ENCODE results near the gene TP53AIP1.

The TP53AIP1 gene

DNA sequence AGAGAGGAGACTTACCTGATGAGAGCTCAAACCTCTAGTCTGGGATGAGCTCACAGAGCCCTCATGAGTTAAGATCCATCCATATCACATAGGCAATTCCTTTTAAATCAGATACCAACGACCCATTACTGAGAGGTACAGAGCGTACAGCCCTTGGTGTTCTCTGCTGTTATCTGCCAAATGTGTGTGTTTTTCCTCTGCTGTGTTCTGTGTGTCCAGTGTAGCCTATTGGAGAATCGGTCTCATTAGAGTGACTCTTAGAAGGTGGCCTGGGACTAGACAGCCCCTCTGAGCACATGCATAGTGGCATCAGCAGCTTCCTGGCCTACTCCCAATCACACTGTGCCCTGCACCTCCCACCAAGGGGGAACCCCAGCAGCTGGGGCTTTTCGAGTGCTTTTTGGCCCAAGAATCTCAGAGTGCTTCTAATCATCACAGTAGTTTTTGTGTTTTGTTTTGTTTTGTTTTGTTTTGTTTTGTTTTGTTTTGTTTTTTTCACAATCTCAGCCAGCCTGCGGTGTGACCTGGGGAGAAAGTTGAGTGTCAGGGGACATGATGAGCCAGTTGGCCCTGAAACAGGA lies 25.4 kb downstream of the TP53AIP1 start:
- Histone ChIP-seq H3K27me3 (replicated peaks) (no peaks in the 10 kb centered on the region), H3K4me3 (ENCODE audit: low read depth, low read length) (no peak overlapping the region), H3K27ac (no peak overlapping the region), H3K36me3 (replicated peaks) (no peaks in the 10 kb centered on the region)
- DNase-seq = no peak
- TF ChIP-seq, protein P1, sequence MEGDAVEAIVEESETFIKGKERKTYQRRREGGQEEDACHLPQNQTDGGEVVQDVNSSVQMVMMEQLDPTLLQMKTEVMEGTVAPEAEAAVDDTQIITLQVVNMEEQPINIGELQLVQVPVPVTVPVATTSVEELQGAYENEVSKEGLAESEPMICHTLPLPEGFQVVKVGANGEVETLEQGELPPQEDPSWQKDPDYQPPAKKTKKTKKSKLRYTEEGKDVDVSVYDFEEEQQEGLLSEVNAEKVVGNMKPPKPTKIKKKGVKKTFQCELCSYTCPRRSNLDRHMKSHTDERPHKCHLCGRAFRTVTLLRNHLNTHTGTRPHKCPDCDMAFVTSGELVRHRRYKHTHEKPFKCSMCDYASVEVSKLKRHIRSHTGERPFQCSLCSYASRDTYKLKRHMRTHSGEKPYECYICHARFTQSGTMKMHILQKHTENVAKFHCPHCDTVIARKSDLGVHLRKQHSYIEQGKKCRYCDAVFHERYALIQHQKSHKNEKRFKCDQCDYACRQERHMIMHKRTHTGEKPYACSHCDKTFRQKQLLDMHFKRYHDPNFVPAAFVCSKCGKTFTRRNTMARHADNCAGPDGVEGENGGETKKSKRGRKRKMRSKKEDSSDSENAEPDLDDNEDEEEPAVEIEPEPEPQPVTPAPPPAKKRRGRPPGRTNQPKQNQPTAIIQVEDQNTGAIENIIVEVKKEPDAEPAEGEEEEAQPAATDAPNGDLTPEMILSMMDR (IDR thresholded peaks at IDR 0.05; ENCODE audit: low read depth, low read length, missing control alignments) = no peak
- in situ Hi-C loops (cut with HindIII; ENCODE audit: low pct_ligation_motif_present, low sequenced_read_pairs) = no loop called here

DNA sequence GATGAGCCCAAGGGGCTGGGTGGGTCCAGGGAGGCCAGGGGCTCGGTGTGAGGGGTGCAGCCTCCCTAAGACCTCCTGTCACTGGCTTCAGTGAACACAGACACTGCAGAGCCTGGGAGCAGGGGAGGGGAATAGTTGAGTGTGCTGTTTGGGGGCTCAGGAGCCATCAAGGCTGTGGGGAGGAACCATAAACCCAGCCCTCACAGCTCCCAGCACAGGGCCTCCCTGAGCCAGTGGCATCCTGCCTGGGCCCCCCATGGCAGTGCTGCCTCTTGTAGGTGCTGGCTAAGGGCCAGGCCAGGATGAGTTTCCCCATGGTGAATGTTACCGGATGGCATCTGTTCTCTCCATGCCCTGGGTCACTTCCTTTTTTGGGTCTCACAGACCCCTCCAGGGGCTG lies 26.0 kb downstream of the TP53AIP1 start:
- Histone ChIP-seq H3K36me3 (replicated peaks) (no peaks in the 10 kb centered on the region), H3K27ac (no peak overlapping the region), H3K27me3 (replicated peaks) (no peaks in the 10 kb centered on the region), H3K4me3 (ENCODE audit: low read depth, low read length) (no peak overlapping the region)
- DNase-seq = no peak
- TF ChIP-seq, protein P1 (IDR thresholded peaks at IDR 0.05; ENCODE audit: low read depth, low read length, missing control alignments) = no peak
- in situ Hi-C loops (cut with HindIII; ENCODE audit: low pct_ligation_motif_present, low sequenced_read_pairs) = no loop called here

DNA sequence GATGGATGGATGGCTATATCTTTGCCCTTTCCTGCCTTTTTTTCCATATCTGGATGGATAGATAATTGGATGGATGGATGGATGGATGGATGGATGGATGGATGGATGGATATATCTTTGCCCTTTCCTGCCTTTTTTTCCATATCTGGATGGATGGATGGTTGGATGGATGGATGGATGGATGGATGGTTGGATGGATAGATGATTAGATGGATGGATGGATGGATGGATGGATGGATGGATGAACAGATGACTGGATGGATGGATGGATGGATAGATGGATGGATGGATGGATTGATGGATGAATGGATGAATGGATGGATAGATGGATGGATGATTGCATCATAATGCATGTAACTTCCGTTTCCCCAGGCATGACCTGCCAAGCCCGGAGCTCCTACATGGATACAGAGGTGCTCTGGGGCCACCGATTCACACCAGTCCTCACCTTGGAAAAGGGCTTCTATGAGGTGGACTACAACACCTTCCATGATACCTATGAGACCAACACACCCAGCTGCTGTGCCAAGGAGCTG lies 26.6 kb downstream of the TP53AIP1 start:
- Histone ChIP-seq H3K27ac (no peak overlapping the region), H3K27me3 (replicated peaks) (no peaks in the 10 kb centered on the region), H3K4me3 (ENCODE audit: low read depth, low read length) (no peak overlapping the region), H3K36me3 (replicated peaks) (no peaks in the 10 kb centered on the region)
- TF ChIP-seq, protein P1 (IDR thresholded peaks at IDR 0.05; ENCODE audit: low read depth, low read length, missing control alignments) = no peak
- DNase-seq = no peak
- in situ Hi-C loops (cut with HindIII; ENCODE audit: low pct_ligation_motif_present, low sequenced_read_pairs) = no loop called here

DNA sequence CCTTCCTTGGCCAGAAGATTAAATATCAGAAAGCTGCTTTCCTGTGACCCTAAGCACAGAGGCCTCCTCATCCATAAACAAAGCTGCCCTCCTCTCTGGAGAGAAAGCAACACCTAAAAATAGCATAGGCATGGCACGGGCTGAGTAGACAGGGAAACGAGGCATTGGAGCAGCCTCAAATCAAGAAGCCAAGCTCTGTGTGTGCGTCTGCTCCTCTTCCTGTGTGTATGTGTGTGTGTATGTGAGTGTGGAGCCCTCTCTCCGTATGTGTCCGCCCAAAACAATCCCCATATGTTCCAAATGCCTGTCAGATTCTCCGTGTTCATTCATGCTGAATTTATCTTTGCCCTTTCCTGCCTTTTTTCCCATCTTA lies 27.5 kb downstream of the TP53AIP1 start:
- no peaks in the 10 kb centered on the region for H3K36me3 ChIP-seq (replicated peaks)
- no peak overlapping the region for H3K4me3 ChIP-seq (ENCODE audit: low read depth, low read length)
- no peak for DNase-seq
- no peaks in the 10 kb centered on the region for H3K27me3 ChIP-seq (replicated peaks)
- TF ChIP-seq, protein P1 (IDR thresholded peaks at IDR 0.05; ENCODE audit: low read depth, low read length, missing control alignments) = no peak
- H3K27ac ChIP-seq = no peak overlapping the region
- in situ Hi-C loops (cut with HindIII; ENCODE audit: low pct_ligation_motif_present, low sequenced_read_pairs) = no loop called here

DNA sequence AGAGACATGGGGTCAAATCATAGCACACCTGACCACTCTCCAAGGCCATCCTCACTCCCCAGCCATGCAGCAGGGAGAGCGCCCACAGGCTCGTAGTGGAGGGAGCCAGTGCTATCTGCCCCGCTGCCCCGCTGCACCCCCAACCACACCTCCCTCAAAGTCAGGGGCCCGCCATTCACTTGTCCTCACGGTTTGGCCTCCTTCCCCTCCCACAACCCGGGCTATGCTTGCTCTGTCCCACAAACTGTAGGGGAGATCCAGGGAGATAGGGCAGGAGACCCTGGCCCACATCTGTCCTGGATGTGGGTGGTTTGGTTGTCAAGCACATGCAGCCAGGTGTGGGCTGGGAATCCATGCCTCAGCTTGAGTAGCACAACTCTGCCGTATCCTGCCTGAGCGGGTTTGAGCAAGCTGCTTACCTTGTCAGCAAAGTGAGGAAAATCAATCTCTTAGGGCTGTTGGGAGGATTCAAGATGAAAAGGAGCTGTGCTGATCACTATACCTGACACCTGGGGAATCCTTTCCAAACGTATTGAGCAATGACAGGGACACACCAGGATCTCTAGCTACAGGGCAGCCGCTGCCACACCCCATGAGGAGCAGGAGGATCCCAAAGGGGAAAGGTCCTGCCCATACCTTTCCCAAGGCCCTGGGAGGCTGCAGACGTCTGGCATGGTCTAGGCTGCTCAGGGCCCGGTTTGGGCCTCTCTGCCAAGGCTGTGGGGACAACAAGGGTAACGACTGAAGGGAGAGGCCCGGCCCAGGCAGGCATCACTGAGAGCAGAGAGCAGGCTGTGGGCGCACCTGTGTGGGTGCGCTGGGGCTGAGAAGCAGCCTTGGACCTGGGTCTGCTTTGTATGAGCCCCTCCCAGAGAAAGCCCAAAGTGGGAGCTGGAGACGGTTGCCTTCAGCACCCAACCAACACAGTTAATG lies 28.2 kb downstream of the TP53AIP1 start:
- no peaks in the 10 kb centered on the region for H3K27me3 ChIP-seq (replicated peaks)

More for the DNA sequence above, 28.2 kb downstream of the TP53AIP1 start:
- in situ Hi-C loops (cut with HindIII; ENCODE audit: low pct_ligation_motif_present, low sequenced_read_pairs) = no loop called here
- Histone ChIP-seq H3K27ac (no peak overlapping the region), H3K4me3 (ENCODE audit: low read depth, low read length) (no peak overlapping the region), H3K36me3 (replicated peaks) (no peaks in the 10 kb centered on the region)
- TF ChIP-seq, protein P1 (IDR thresholded peaks at IDR 0.05; ENCODE audit: low read depth, low read length, missing control alignments) = no peak
- DNase-seq = no peak

Measured in brain microvascular endothelial cell (primary cell).